ENCODE results near the gene EFNA5.

The EFNA5 gene

DNA sequence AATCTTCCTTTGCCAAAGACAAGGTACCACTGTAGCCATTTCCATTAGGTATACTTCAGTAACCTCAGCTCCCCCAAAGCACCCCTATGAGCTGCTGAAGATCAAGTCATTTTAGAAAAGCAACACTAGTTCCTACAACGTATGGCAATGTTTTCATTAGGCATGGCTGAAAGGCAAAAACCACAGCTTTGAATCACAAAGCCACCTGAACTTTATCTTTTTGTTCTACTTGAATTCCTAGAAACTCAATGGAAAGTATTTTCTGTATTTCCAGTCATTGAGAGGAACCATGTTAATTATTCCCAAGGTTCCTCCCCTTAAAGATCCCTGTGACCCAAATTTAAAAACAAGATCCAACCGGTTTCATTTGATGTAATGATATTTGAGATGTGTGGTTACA, 152.1 kb downstream of the EFNA5 start:
- no peaks in the 10 kb centered on the region for H3K9me3 ChIP-seq (ENCODE audit: control insufficient read depth, insufficient read depth, low read length)
- peaks cover 59% of the 10 kb centered on the region for H3K4me1 ChIP-seq (ENCODE audit: insufficient read depth, low read length)
- H3K36me3 ChIP-seq (ENCODE audit: insufficient read depth, low read length) = no peaks in the 10 kb centered on the region
- H3K9ac ChIP-seq (ENCODE audit: low read depth, low read length) = no peak overlapping the region

DNA sequence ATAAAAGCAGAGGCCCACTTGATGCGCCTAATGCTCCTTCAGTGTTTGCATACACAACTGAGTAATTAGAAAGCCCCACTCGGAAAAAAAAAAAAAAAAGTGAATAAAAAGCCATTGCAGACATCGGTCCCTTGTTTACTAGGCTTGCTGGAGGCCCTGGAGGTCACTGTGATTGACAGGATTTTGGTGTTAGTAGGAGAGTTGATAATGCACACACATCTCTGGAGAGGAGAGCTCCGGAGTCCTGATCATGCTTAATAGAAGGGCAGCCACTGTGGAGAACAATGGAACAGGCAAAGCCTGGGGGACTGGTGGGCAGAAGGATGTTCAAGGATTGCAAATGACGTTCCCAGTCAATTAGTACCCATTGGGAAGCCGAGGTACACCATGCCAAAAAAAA, 152.5 kb downstream of the EFNA5 start:
- no peaks in the 10 kb centered on the region for H3K36me3 ChIP-seq (ENCODE audit: insufficient read depth, low read length)
- peaks cover 57% of the 10 kb centered on the region for H3K4me1 ChIP-seq (ENCODE audit: insufficient read depth, low read length)
- H3K9me3 ChIP-seq (ENCODE audit: control insufficient read depth, insufficient read depth, low read length) = no peaks in the 10 kb centered on the region
- no peak overlapping the region for H3K9ac ChIP-seq (ENCODE audit: low read depth, low read length)

DNA sequence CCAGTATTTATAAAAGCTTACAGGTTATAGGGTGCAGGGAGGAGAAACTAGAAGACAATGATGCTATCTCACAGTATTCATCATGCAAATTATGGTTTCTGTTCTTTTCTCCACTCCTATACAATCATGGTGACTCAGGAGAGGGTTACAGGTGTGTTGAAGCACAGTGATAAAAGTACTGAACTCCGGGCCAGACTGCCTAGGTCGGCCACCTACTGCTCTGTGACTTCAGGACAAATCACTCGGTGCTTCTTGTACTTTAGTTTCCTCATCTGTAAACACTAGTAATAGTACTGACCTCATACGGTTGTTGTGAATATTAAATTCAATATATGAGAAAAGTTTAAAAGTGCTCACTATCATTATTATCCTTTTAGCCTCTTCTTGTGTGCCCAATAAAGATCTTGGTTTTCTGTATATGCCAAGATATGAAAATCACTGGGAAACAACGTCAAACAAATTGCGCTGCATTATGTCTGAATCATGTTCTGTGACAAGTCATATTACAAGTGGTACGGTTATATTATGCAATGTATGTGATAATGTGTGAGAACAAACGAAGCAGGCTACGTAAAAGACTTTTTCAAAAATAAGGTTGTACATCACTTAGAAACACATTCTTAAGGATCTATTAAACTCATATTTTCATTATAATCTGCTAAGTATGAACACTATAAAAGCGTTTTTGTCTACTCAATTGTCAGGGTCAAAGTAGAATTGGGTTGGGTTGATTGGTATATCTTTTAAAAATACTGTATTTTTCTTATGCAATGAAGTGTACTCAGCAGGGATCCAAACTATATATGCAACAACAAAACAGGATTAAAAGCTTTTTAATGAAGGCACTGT, 153.3 kb downstream of the EFNA5 start:
- no peaks in the 10 kb centered on the region for H3K9me3 ChIP-seq (ENCODE audit: control insufficient read depth, insufficient read depth, low read length)
- peaks cover 60% of the 10 kb centered on the region for H3K4me1 ChIP-seq (ENCODE audit: insufficient read depth, low read length)
- no peak overlapping the region for H3K9ac ChIP-seq (ENCODE audit: low read depth, low read length)
- no peaks in the 10 kb centered on the region for H3K36me3 ChIP-seq (ENCODE audit: insufficient read depth, low read length)

DNA sequence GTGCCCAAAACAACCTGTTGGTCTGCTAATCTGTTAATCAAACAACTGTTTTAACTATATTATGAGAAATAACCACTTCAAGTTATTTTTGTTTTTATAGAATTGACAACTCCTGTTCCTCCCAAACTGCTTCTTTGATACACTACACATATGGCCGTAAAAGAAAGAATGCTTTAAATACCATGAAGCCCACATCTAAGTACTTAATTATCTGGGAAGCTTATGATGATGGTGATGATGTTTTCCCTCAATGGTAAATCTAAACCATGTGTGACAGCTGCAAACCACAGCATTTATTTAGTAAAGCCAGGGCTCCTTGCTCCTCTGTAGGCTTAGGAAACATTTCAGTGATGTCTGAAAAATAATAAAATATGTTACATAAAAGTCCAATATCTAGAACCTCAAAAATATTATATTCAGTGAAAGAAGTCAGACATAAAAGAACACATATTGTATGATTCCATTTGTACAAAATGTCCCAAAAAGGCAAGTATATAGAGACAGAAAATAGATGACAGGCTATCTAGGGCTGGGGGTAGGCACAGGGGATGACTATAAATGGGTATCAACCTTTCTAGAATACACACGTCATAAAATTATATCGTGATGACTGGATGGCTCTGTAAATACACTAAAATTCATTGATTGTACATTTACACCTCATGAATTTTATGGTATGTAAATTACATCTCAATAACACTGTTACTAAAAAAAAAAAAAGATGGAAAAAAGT, 154.1 kb downstream of the EFNA5 start:
- no peak overlapping the region for H3K9ac ChIP-seq (ENCODE audit: low read depth, low read length)
- no peaks in the 10 kb centered on the region for H3K9me3 ChIP-seq (ENCODE audit: control insufficient read depth, insufficient read depth, low read length)
- no peaks in the 10 kb centered on the region for H3K36me3 ChIP-seq (ENCODE audit: insufficient read depth, low read length)
- peaks cover 68% of the 10 kb centered on the region for H3K4me1 ChIP-seq (ENCODE audit: insufficient read depth, low read length)

DNA sequence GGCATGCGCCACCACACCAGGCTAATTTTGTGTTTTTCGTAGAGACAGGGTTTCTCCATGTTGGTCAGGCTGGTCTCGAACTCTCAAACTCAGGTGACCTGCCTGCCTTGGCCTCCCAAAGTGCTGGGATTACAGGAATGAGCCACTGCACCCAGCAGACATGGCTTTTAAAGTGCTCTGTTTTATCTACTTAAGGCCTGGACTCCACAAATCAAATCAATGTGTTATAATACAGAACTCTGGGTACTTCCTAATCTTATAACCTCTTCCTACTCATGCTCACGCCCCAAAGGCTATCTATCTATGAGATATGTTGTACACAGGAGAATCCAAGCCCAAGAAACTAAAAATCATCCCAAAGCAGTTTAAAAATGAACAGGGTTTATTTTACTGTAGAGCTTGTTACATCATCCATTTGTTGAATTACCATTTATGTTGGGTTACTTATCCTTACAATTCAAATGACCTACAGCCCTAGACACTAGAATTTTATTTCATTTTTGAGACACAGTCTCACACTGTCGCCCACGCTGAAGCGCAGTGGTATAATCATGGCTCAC, 155.1 kb downstream of the EFNA5 start:
- no peak overlapping the region for H3K9ac ChIP-seq (ENCODE audit: low read depth, low read length)
- H3K36me3 ChIP-seq (ENCODE audit: insufficient read depth, low read length) = no peaks in the 10 kb centered on the region
- peaks cover 66% of the 10 kb centered on the region for H3K4me1 ChIP-seq (ENCODE audit: insufficient read depth, low read length)
- H3K9me3 ChIP-seq (ENCODE audit: control insufficient read depth, insufficient read depth, low read length) = no peaks in the 10 kb centered on the region

DNA sequence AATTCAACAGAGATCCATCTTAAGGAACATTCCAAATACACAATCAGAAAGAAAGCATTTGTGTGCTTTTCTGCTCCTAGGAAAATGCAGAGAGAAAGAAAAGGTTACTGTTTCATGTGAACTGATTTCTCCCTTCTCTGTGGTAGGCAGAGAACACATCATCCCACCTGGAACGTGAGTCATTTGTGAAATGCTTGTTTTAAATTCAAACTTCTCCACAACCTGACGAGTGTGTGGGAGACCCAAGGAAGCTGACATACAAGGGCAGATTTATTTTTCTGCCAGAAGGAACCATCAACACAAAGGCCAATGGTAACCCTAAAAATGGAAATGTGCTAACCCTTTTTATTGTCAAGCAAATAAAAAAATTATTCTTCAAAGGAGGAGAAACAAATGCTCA, 156.4 kb downstream of the EFNA5 start:
- H3K9me3 ChIP-seq (ENCODE audit: control insufficient read depth, insufficient read depth, low read length) = no peaks in the 10 kb centered on the region
- H3K36me3 ChIP-seq (ENCODE audit: insufficient read depth, low read length) = no peaks in the 10 kb centered on the region
- H3K4me1 ChIP-seq (ENCODE audit: insufficient read depth, low read length) = peaks cover 64% of the 10 kb centered on the region
- H3K9ac ChIP-seq (ENCODE audit: low read depth, low read length) = no peak overlapping the region

DNA sequence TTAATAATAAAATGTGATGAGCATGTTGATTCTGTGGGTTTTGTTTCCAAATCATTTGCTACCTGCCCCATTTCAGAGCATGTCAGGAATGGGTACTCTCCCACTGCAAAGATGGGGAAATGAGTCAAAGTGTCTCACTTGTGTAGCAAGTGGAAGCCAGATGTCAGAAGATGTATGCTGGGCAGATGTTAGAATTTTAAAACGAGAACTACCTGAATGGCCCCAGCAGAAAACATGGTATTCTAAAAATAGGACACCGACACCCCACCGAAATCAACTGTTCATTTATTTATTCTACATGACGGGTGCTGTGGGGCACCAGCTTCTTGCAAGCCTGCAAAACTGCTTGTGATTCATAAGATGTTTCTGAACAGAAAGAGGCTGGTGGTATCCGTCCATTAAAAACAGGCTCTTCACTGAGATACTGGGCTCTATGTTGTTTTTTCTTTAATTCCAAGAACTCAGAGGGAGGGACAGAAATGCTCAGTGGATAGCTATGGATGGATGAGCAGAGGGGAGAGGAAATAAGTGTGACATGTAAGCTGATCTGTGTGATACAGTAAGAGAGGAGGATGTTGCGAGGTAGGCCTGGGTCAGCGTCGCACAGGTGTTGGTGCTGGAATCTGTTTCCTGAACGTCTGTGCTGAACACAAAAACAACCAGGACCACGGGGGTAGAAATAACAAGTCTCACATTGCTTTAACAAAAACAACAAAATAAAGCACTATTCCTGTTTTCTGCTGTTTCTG, 157.2 kb downstream of the EFNA5 start:
- H3K9me3 ChIP-seq (ENCODE audit: control insufficient read depth, insufficient read depth, low read length) = no peaks in the 10 kb centered on the region
- no peaks in the 10 kb centered on the region for H3K36me3 ChIP-seq (ENCODE audit: insufficient read depth, low read length)
- H3K9ac ChIP-seq (ENCODE audit: low read depth, low read length) = no peak overlapping the region
- peaks cover 56% of the 10 kb centered on the region for H3K4me1 ChIP-seq (ENCODE audit: insufficient read depth, low read length)

DNA sequence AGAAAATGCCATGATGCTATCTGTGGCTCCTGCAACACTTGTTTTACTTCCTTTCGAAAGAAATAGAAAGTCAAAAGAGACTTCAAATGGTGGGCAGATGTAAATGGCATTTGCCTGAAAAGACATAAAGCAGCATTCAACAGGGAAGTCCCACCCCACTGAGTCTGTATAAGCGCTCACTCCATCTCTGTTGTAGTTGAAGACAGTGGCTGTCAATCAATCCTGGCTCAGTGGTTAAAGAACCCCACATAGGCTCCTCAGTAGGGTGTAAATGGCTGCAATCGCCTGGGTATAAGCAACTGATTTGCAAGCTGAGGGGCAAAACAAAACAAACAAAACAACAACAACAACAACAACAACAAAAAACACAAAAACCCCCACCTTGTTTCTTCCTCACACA, 158.7 kb downstream of the EFNA5 start:
- H3K4me1 ChIP-seq (ENCODE audit: insufficient read depth, low read length) = peaks cover 42% of the 10 kb centered on the region

DNA sequence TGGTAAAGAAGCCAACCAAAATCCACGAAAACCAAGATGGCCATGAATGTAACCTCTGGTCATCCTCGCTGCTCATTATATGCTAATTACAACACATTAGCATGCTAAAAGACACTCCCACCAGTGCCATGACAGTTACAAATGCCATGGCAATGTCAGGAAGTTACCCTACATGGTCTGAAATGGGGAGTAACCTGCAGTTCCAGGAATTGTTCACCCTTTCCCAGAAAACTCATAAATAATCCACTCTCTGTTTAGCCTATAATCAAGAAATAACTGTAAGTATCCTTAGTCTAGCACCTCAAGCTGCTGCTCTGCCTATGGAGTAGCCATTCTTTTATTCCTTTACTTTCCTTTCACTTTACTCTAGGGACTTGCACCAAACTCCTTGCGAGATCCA, 160.6 kb downstream of the EFNA5 start:
- Histone ChIP-seq H3K9me3 (ENCODE audit: control insufficient read depth, insufficient read depth, low read length) (no peaks in the 10 kb centered on the region), H3K9ac (ENCODE audit: low read depth, low read length) (no peak overlapping the region), H3K4me1 (ENCODE audit: insufficient read depth, low read length) (peaks cover 48% of the 10 kb centered on the region), H3K36me3 (ENCODE audit: insufficient read depth, low read length) (no peaks in the 10 kb centered on the region)

More for the DNA sequence above, 158.7 kb downstream of the EFNA5 start:
- no peaks in the 10 kb centered on the region for H3K9me3 ChIP-seq (ENCODE audit: control insufficient read depth, insufficient read depth, low read length)
- no peak overlapping the region for H3K9ac ChIP-seq (ENCODE audit: low read depth, low read length)
- no peaks in the 10 kb centered on the region for H3K36me3 ChIP-seq (ENCODE audit: insufficient read depth, low read length)

DNA sequence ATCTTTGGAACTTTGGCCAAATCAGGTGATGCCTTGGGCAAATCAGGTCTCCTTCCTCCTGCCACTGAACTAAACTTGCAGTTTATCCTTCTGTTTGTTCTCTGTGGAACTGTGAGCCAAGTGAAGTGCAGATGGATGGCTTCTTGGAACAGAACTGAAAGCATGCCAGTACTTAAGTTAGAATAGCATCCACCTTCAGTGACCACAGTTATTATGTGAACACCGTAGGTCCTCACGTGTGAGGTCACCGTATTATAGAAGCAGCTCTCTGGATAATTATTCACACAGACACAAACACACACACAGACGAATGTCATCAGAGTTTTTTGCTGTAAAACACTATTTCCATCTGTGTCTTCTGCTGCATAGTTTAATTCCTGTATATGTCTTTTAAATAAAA, 162.6 kb downstream of the EFNA5 start:
- H3K4me1 ChIP-seq (ENCODE audit: insufficient read depth, low read length) = peaks cover 39% of the 10 kb centered on the region
- H3K9me3 ChIP-seq (ENCODE audit: control insufficient read depth, insufficient read depth, low read length) = no peaks in the 10 kb centered on the region
- no peaks in the 10 kb centered on the region for H3K36me3 ChIP-seq (ENCODE audit: insufficient read depth, low read length)

DNA sequence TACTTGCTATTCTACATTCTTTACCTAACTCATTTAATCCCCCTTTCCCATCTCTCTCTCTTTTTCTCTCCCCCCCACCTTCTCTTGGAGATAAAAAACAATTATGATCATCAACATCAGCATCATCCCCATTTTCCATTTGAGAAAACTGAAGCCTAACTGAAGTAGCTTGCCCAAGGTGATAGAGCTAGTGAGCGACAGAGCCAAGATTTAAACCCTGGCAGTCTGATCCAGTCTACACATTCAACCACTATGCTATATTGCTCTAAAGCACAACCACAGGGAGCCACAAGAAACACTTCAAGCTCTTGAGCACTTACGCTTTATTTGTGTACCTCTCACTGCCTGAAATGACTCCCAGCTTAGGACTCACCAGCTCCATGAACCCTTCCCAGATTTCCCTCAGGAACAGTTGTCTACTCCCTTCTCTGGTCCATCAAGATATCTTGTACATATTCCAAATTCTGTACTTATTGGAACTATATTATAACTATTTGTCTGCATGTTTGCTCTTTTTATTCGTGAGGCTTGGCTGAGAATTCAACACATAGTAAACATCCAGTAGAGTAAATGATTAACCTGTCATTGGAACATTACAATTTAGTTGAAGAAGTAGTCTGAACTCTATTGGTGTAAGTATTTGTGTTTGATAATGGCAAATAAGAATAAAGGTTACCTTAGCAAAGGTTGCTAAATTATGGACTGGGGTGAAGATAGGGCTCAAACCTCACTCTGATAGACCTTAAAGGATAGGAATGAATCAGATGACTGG, 164.8 kb downstream of the EFNA5 start:
- Histone ChIP-seq H3K4me1 (ENCODE audit: insufficient read depth, low read length) (peaks cover 40% of the 10 kb centered on the region), H3K9me3 (ENCODE audit: control insufficient read depth, insufficient read depth, low read length) (no peaks in the 10 kb centered on the region), H3K36me3 (ENCODE audit: insufficient read depth, low read length) (no peaks in the 10 kb centered on the region), H3K9ac (ENCODE audit: low read depth, low read length) (no peak overlapping the region)

More for the DNA sequence above, 162.6 kb downstream of the EFNA5 start:
- H3K9ac ChIP-seq (ENCODE audit: low read depth, low read length) = no peak overlapping the region

DNA sequence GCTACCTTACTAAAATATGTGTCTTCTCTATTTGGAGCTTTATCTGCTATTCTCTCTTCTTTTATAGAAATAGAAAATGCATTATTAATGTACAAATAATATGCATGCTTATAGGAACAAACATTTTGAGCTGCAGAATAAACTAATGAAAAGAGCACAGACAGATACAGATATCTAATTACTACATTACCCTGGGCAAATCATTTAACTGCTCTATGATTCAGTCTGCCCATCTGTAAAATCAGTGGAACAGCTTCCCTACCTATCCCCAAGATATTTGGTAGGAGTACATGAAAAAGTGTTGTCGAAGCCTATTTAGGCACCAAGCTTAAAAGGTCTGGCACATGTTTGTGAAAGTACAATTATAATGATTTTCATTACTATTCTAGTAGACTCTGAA, 166.3 kb downstream of the EFNA5 start:
- H3K4me1 ChIP-seq (ENCODE audit: insufficient read depth, low read length) = peaks cover 45% of the 10 kb centered on the region
- H3K9me3 ChIP-seq (ENCODE audit: control insufficient read depth, insufficient read depth, low read length) = no peaks in the 10 kb centered on the region
- no peaks in the 10 kb centered on the region for H3K36me3 ChIP-seq (ENCODE audit: insufficient read depth, low read length)
- no peak overlapping the region for H3K9ac ChIP-seq (ENCODE audit: low read depth, low read length)

DNA sequence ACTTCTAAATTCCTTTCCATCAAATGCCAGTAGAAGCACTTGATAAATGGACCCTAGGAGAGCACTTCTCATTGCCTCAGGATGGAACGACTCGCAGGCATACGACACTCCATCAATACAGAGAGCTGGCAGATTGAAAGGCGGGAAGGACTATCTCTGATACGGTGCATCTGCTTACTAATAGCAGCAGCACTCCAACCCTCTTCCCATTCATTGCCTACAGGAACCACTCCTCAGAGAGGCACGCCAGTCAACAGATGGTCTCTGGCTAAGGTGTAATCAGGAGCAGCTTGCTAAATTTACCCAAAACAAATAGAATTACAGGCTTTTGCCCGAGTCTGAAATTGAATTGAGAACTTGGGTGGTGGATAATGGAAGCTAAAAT, 168.1 kb downstream of the EFNA5 start:
- Histone ChIP-seq H3K9me3 (ENCODE audit: control insufficient read depth, insufficient read depth, low read length) (no peaks in the 10 kb centered on the region), H3K36me3 (ENCODE audit: insufficient read depth, low read length) (no peaks in the 10 kb centered on the region), H3K4me1 (ENCODE audit: insufficient read depth, low read length) (peaks cover 55% of the 10 kb centered on the region), H3K9ac (ENCODE audit: low read depth, low read length) (no peak overlapping the region)
